A549 (cell line): ENCODE measurements around the gene PRKCE.

ENCODE experiments used
- CTCF ChIP-seq: fragments of >200 bp; sonication (Bioruptor Twin); formaldehyde crosslinking; IDR thresholded peaks from 3 replicates; pipeline ENCODE4 v1.5.1; 2016
- HOXA7 ChIP-seq: fragments of 250-450 bp; sonication (Bioruptor Pico); IDR thresholded peaks from 2 replicates; pipeline ENCODE4 v1.5.0; 2020; ENCODE audit warnings: mild to moderate bottlenecking, moderate library complexity
- POLR2AphosphoS2 ChIP-seq: conservative IDR thresholded peaks from 2 replicates; pipeline ENCODE4 v1.6.1; 2012; ENCODE audit warnings: low read length, improper control_type of control experiment, inconsistent platforms
- RAD21 ChIP-seq, 2 experiments: fragments of >200 bp in 1 of 2; sonication (Bioruptor Twin) in 1 of 2; formaldehyde crosslinking in 1 of 2; IDR thresholded peaks in 1 of 2; conservative IDR thresholded peaks in 1 of 2; 2 replicates in 1 of 2; 3 replicates in 1 of 2; pipeline ENCODE4 v1.6.1; 2012 to 2018; ENCODE audit warnings: inconsistent platforms in 1 of 2

GRCh38 chr2:45683292-45683691 is 31.8 kb downstream of the PRKCE start:
- TF ChIP-seq CTCF (no peak), RAD21 (conservative IDR thresholded peaks at IDR 0.05 in 1 of 2, IDR thresholded peaks at IDR 0.05 in 1 of 2) (no peak), POLR2AphosphoS2 (no peak), HOXA7 (CRISPR knock-in tag) (no peak)
